ENCODE data around the gene RAPGEF1.

The RAPGEF1 gene

GRCh38 chr9:131601683-131602181 lies 138.1 kb downstream of the RAPGEF1 start:
- no peak for DNase-seq

DNA sequence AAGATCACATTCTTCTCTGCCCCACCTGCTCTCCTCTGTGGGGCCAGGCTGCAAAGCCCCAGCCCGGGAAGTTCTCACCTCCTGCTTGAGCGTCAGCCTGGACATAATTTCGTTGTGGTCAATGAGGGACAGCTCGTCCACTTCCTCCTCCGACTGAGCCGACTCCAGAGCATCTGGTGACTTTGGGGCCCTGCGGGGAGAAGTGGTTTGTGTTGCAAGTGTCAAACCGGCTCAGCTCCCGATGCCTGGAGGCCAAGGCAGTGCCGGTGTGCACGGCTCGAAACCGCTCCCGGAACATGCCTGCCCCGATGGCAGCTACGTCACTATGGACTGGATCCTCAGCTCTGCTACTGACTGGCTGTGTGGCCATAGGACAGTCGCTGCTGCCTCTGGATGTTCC lies 141.8 kb downstream of the RAPGEF1 start:
- DNase-seq: no peak

DNA sequence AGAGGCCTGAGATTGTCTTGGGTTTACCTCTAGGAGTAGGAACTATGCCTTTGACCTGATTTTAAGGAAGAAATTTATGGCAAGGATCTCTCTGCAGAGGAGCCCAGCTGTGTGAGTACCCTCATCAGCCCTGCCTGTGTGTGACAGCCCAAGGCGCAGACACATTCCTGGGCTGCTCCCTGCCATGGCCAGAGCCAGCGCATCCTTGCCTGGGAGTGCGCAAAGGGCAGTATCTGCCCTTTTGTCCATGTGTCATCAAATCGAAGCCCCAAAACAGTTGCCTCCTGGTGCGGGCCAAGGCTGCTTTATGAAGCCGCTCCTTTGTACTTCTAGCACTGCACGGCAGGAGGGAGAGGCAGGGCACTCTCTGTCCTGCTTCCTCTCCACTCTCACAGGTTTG lies 142.6 kb downstream of the RAPGEF1 start:
- DNase-seq: no peak

DNA sequence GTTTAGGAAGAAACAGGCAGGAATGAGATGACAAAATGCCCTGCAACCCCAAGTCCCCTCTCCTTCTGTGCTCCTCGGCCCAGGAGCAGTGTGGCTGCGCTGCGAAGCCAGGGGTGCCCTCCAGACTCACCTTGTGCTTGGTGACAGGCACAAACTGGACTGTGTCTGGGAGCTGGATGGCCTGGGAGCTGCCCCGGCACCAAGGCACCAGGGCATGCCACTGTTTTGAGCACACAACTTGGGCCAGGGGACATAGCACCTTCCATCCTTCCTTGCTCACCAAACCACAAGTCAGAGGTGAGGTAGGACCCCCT lies 143.5 kb downstream of the RAPGEF1 start:
- no peak for DNase-seq

DNA sequence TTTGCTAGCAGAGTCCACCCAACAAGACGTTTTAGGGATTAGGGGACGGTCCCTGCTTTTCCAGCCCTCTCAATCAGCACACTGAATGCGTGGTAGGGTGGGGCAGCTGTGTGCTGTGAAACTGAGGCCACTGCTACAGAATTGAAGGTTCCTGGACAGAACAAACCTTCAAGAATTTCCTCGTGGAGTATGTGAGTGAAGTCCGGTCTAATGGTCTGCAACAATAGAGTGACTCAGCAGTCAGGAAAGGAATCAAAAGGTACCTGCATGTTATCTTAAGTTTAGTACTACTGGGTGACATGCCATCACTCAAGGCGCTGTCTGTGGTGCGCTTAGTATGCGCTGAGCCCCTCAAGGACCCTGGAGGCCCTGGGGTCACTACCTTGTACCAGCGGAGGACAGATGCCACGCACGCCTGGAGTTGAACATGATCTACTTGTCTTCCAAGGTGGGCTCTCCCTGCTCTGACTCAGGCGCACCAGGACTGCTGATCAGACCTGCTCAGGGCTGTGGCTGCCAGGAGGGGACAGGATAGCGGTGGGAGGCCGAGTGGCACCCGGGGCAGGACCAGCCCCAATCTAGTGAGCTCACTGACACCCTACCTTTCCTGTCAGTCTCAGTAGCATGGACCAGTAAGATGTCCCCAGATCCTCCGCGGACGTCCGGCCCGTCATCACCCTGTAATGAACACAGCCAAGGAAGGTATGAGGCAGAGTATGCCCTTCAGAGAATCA lies 144.0 kb downstream of the RAPGEF1 start:
- DNase-seq: no peak

DNA sequence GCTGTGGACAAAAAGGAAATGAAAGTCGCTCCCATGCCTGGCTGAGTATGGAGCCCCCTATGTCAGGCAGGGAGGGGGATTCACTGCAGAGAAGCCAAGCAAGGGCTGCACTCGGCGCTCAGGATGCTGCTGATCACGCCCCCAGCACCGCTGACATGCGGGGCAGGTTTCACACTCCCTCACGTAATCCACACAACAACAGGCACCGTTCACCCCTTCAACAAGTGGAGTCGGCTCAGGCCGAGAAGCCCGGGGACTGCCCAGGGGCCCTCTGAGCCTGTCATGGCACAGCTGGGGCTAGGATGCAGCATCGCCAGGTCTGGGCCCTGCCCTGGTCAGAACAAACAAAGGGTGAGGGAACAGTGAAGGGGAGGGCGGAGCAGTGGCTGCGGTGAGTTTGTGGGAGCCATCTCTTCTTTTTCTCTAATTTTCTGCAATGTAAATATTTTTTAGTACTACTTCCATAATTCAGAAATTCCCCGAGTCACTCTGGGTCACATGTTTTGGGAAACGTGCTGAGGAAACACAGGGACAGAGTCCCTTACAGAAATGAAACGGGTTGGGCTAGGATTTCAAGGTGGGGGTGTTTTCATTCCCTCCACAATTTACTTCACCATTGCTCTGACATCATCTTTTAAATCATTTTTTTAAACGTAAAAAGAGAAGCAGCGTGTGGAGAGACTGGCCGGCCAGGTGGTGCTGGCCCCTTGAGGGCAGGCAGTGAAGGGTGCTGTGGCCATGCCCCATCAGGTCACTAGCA lies 144.8 kb downstream of the RAPGEF1 start:
- DNase-seq: no peak

- no peak for DNase-seq
Measured at GRCh38 chr9:131593936-131594665, 145.8 kb downstream of the RAPGEF1 start.

GRCh38 chr9:131593091-131593820 lies 146.6 kb downstream of the RAPGEF1 start:
- no peak for DNase-seq

DNA sequence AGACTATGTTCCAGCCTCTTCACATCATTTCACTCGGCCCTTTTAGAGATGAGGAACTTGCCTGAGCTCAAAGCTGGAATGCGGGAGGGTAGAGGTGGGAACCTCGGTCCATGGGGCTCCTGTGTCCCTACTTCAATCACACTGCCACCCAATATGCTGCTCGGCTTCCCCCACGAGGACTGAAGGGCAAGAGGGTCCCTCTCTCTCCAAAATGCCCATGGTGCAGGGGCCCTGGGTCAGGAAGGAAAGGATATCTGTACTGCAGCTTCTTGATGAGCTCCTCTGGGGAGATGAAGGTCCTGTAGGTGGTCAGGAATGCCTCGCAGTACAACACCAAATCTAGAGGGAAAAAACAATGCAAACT lies 148.0 kb downstream of the RAPGEF1 start:
- DNase-seq: no peak

DNA sequence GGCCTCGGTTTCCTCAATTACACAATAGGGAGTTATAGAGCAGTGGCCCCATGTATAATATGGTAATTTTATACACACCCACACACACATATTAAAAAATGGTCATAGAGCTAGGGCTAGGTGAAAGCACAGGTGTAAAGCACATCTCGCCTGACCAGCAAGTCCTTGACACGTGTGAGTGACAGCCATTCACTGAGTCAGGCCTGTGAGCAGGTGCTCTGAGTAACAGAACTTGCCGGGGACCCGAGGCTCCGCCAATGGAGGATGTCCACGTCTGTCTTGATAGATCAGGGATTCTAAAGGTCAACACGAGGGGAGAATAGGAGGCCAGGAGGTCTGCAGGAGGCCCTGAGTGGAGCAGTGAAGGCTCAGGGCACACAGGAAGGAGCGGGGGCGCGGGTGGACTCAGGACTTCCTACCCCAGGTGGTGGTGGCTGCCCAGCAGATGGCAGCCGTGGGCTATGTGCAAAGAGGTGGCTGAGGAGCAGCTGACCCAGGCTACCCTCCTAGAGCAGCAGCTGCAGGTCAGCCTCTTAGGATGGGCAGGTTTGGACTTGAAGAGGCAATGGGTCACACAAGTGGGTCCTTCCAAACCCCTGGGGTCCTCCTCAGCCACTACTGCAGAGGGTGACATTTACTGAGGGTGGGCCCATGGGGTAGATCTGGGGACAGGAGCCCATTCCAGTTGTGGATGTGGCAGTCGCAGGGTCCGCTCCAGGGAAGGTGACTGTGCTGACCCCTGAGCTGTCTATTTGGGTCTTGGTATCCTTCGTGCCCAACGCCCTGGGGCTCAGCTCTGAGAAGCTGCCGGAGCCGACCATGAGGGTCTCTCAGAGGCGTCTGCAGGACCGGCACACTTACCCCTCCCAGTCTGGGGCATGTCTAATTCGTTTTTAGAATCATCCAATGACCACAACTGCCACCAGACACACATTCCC lies 148.7 kb downstream of the RAPGEF1 start:
- peak; percentile 73 for DNase-seq

- peak; percentile 35 for DNase-seq
Measured at GRCh38 chr9:131590449-131590848, 149.4 kb downstream of the RAPGEF1 start.

GRCh38 chr9:131589993-131590392 lies 149.9 kb downstream of the RAPGEF1 start:
- DNase-seq: no peak

- DNase-seq: no peak
Measured at GRCh38 chr9:131589124-131589711, 150.7 kb downstream of the RAPGEF1 start.

GRCh38 chr9:131588396-131588795 lies 151.5 kb downstream of the RAPGEF1 start:
- DNase-seq: no peak

DNA sequence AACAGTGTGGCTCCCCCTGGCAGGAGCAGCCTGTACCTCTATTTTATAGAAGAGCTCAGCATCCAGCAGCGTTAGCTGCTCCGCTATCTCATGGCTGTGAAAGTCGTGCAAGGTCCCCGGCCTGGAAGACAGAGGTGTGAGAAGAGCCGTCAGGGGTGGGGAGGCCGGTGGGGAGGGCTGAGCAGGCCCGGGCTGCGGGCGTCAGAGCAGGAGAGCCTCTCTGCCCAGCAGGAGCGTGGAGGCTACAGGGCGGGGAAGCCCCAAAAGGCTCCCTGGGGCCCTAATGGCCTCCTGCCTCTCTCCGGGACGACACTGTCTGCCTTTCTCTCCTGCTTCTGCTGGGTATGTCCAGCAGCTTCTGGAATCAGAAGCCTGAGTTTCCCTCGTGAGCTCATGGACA lies 152.0 kb downstream of the RAPGEF1 start:
- no peak for DNase-seq

- DNase-seq: no peak
Measured at GRCh38 chr9:131587331-131587730, 152.5 kb downstream of the RAPGEF1 start.

DNA sequence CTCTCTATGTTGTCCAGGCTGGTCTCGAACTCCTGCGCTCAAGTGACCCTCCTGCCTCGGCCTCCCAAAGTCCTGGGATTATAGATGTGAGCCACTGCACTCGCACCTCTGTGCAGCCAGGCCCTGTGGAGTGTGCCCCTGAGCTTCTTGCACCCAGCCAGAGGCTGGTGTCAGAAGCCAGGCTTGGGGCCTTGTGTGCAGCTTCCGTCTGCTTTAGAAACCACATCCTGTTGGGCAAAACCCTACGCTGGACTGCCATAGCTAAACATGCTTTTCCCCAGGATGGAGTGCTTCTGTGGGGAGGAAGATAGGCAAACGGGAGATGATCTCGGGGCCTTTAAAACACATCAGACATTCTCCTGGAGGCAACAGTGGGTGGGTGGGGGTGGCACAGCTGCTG lies 154.5 kb downstream of the RAPGEF1 start:
- peak; percentile 76 for DNase-seq

- peak; percentile 20 for DNase-seq
Measured at GRCh38 chr9:131584858-131585257, 155.0 kb downstream of the RAPGEF1 start.

- no peak for DNase-seq
Measured at GRCh38 chr9:131583836-131584555, 155.9 kb downstream of the RAPGEF1 start.

- no peak for DNase-seq
Measured at GRCh38 chr9:131583337-131583645, 156.6 kb downstream of the RAPGEF1 start.

All from activated CD4-positive, alpha-beta T cell treated with anti-CD3 and anti-CD28 coated beads, Interleukin-2, amount 50 U/mL, for 16 hours (primary cell).